T-helper 2 cell treated with Interferon-gamma antibody and Interleukin-4, amounts not matched to agents 5 μg/mL and 100 μg/mL, for 36 hours (primary cell): ENCODE results near the gene IQCN.
A peak's percentile ranks its signal among the peaks of the same experiment; 100 is the strongest.

Experiments used
- DNase-seq: peaks from one replicate; pipeline ENCODE4 v3.0.0; 2021; ENCODE audit warnings: low spot score
- H3K27ac Mint-ChIP-seq: one replicate; pipeline ENCODE4 v1.8.0; 2021; ENCODE audit warnings: mild to moderate bottlenecking, mixed read lengths
- H3K27me3 Mint-ChIP-seq: one replicate; pipeline ENCODE4 v1.8.0; 2021; ENCODE audit warnings: low read depth, mixed read lengths
- H3K36me3 Mint-ChIP-seq: one replicate; pipeline ENCODE4 v1.8.0; 2021; ENCODE audit warnings: low read depth, mixed read lengths
- H3K4me1 Mint-ChIP-seq: one replicate; pipeline ENCODE4 v1.8.0; 2021; ENCODE audit warnings: low read depth, mixed read lengths
- H3K4me3 Mint-ChIP-seq: one replicate; pipeline ENCODE4 v1.8.0; 2022; ENCODE audit warnings: mild to moderate bottlenecking, moderate library complexity, mixed read lengths
- H3K9me3 Mint-ChIP-seq: one replicate; pipeline ENCODE4 v1.8.0; 2021; ENCODE audit warnings: mixed read lengths

Gene IQCN

DNA sequence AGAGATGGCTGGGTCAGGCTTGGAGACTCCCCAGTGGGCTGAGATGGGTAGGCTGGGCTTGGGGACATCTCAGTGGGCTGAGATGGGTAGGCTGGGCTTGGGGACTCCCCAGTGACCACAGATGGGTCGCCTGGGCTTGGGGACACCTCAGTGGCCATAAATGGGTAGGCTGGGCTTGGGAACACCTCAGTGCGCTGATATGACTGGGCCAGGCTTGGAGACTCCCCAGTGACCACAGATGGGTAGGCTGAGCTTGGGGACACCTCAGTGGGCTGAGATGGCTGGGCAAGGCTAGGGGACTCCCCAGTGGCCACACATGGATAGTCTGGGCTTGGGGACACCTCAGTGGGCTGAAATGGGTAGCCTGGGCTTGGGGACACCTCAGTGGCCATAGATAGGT is 12.8 kb downstream of the IQCN start:
- Mint-ChIP-seq H3K27me3 (no peaks in the 10 kb centered on the region), H3K4me3 (no peak overlapping the region), H3K9me3 (no peaks in the 10 kb centered on the region), H3K36me3 (peaks cover 7% of the 10 kb centered on the region), H3K27ac (no peak overlapping the region), H3K4me1 (no peaks in the 10 kb centered on the region)
- no peak for DNase-seq

DNA sequence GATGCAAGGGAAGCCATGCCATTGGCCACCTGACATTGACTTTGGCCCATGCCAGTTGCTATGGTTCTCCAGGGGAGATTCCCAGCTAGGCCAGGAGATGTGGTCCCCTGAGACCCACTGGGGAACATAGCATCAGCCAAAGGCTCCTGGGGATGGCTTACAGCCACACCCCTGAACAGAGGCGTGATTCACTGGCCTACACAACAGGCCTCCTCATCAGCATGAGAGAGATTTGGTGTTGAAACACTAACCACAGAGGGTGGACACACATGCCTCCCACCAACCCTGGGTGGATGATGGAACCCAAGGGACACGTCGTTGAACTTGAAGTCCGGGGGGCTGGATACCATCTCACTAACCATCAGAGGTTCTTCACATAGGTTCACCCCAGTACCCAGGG is 14.4 kb downstream of the IQCN start:
- H3K36me3 Mint-ChIP-seq, result no peaks in the 10 kb centered on the region
- no peaks in the 10 kb centered on the region for H3K9me3 Mint-ChIP-seq
- DNase-seq, result no peak
- no peak overlapping the region for H3K27ac Mint-ChIP-seq
- no peak overlapping the region for H3K4me3 Mint-ChIP-seq
- no peaks in the 10 kb centered on the region for H3K4me1 Mint-ChIP-seq
- peaks cover 4% of the 10 kb centered on the region for H3K27me3 Mint-ChIP-seq

DNA sequence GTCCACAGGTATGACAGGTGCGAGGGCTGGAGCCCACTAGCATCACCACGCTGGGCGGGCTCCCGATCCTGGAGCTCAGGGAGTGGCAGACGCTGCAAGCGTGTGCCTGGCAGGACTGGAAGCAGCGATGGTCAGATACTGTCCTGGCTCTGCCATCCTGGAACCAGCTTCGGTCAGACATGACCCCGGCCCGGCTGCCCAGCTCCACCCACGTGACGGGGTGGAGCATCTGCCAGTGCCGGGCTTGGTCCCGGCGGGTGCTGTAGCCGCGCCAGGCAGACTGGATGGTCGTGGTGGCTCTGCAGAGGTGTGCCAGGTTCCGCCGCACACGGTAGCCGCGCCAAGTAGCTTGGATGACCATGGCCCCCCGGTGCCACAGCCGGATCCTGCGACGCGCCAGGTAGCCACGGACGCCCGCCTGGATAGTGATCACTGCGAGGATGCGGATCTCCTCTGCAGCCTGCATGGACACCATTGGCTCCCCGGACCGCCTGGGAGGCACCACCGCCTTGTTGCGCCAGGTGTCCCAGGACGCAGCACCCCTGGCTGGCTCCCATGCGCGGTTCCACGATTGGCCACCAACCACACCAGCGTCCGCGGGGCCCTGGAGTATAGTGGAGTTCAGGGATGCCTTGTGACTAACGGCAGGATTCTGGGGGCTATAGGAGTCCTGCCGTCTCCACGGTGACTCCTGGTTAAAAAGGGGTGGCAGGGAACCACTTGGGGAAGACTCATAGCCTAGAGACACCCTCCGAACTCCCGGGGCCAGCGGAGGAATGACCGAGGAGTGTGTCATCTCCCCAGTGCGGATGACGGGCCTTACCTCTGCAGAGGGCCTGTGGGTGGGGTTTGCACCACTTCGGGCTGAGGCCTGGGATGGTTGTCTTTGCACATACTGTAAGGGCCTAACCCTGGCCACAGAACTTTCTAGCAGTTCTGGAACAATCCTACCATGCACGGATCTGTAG is 16.5 kb downstream of the IQCN start:
- Mint-ChIP-seq H3K27ac (no peak overlapping the region), H3K4me3 (no peak overlapping the region), H3K36me3 (no peaks in the 10 kb centered on the region), H3K9me3 (no peaks in the 10 kb centered on the region), H3K27me3 (peaks cover 7% of the 10 kb centered on the region), H3K4me1 (peaks cover 2% of the 10 kb centered on the region)
- no peak for DNase-seq

DNA sequence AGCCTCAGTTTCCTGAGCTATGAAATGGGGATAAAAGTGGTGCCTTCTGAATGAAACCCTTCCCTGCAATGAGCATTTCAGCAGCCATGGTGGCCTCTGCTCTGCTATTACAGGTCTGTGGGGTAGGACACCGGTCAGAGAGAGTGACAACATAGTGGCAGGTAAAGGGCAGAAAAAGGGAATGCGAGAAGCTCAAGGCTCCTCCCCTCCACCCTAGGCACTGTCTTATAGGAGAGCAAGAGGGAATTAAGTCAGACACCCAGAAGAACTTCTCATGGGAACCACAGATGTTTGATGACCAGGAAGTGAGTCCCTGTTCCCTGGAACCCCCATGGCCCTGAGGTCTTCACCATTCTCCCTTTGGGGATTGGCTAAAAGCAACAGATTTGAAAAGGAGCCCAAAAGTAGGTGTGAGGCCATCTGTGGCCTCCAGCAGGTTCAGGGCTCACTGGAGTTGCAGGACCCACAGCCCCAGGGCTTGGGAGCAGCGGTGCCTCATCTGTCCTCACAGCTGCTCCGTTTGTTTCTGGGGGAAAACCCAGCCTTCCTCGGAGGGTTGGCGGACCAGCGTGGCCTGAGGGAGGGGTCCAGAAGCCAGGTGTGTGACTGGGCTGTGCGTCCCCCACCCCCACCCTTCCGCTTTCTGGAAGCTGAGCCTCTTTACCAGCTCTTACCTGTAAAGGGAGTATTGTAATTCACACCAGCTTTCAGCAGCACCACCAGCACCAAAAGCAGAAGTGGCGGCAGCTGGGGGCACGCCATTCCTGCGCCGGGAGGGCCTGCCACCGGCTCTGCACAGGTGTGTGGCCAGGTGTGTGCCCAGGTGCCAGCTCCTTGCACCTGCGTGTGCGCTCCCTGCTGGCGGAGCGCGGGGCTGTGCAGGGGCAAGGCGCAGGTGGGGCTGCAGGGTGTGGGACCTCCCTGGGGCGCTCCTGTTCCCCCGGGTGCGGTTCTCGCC is 19.4 kb downstream of the IQCN start:
- no peak for DNase-seq
- Mint-ChIP-seq H3K9me3 (no peaks in the 10 kb centered on the region), H3K4me1 (peaks cover 4% of the 10 kb centered on the region), H3K27me3 (peaks cover 14% of the 10 kb centered on the region), H3K27ac (no peak overlapping the region), H3K4me3 (no peak overlapping the region), H3K36me3 (no peaks in the 10 kb centered on the region)

DNA sequence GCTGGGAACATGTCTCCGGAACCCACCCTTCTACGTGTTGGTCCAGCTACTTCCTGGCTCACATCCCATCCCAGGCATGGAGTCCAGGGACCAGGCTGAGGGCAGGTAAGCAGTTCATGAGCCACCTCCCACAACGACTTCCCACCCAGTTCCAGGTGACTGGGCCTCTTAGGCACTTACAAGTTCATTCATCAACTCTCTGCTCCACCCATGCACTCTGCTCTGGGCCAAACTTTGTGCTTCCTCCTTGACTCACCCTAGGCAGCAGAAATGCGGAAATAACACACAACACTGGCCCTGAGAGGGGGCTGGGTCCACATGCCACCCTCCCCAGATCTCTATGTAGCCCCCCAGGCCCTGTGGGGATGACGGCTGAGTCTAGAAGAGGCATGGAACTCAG is 20.5 kb downstream of the IQCN start:
- Mint-ChIP-seq H3K36me3 (no peaks in the 10 kb centered on the region), H3K27me3 (peaks cover 14% of the 10 kb centered on the region), H3K27ac (no peak overlapping the region), H3K4me1 (peaks cover 4% of the 10 kb centered on the region), H3K4me3 (no peak overlapping the region), H3K9me3 (no peaks in the 10 kb centered on the region)
- DNase-seq, result no peak

DNA sequence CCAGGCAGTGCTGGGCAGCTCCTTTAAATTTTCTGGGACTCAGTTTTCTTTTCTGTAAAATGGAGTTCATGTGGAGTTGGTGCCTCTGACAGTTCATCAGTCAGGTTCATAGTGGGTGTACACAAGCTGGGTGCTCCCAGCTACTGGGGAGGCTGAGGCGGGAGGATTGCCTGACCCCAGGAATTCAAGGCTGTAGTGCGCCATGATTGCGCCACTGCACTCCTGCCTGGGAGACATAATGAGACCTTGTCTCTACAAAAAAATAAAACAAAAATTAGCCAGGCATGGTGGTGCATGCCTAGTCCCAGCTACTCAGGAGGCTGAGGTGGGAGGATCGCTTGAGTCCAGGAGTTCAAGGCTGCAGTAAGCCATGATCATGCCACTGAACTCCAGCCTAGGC is 21.1 kb downstream of the IQCN start:
- H3K27me3 Mint-ChIP-seq, result peaks cover 14% of the 10 kb centered on the region
- no peak overlapping the region for H3K27ac Mint-ChIP-seq
- no peaks in the 10 kb centered on the region for H3K9me3 Mint-ChIP-seq
- no peaks in the 10 kb centered on the region for H3K36me3 Mint-ChIP-seq
- no peak overlapping the region for H3K4me3 Mint-ChIP-seq
- DNase-seq, result no peak
- peaks cover 4% of the 10 kb centered on the region for H3K4me1 Mint-ChIP-seq

DNA sequence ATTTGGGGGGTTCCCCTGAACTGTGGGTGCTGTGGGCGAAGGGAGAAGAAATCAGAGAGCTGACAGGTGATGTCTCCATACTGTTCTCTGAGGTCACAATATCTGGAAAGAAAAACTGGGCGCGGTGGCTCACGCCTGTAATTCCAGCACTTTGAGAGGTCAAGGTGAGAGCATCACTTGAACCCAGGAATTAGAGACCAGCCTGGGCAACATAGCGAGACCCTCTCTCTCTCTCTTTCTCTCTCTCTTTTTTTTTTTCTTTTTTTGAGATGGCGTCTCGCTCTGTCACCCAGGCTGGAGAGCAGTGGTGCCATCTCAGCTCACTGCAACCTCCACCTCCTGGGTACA is 21.9 kb downstream of the IQCN start:
- Mint-ChIP-seq H3K27ac (no peak overlapping the region), H3K9me3 (no peaks in the 10 kb centered on the region), H3K27me3 (peaks cover 14% of the 10 kb centered on the region), H3K4me3 (no peak overlapping the region), H3K4me1 (peaks cover 4% of the 10 kb centered on the region), H3K36me3 (no peaks in the 10 kb centered on the region)
- no peak for DNase-seq

DNA sequence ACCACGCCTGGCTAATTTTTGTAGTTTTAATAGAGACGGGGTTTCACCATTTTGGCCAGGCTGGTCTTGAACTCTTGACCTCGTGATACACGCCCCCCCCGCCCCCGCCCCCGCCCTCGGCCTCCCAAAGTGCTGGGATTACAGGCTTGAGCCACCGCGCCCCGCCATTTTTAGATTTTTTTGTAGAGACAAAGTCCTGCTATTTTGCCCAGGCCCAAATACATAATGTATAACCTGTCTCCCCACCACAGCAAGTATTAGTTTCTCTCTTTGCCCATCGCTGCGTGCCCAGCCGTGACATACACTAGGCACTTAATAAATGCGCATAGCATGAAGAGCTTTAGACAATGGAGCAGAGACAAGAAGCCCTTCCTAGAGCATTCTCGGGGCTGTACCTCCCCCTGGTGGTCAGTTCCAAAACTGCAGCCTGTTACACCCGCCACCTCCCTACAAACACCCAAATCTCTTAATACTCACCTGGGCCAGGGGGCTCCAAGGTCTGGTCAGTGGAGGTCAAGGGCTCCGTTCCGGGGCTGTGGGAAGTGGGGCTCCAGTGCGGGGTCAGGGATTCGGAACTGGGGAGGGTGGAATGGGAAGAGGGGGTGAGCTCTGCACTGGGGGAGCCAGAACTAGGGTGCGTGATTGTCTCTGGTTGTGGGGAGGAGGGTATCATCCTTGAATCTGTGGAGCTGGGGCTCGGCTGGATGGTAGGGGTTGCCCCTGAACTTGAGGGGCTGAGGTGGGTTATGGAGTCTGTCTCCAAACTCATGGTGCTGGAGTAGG is 22.5 kb downstream of the IQCN start:
- H3K27ac Mint-ChIP-seq, result no peak overlapping the region
- no peaks in the 10 kb centered on the region for H3K9me3 Mint-ChIP-seq
- H3K27me3 Mint-ChIP-seq, result peaks cover 14% of the 10 kb centered on the region
- peaks cover 4% of the 10 kb centered on the region for H3K4me1 Mint-ChIP-seq
- no peaks in the 10 kb centered on the region for H3K36me3 Mint-ChIP-seq
- peak; percentile 60 for DNase-seq
- no peak overlapping the region for H3K4me3 Mint-ChIP-seq

DNA sequence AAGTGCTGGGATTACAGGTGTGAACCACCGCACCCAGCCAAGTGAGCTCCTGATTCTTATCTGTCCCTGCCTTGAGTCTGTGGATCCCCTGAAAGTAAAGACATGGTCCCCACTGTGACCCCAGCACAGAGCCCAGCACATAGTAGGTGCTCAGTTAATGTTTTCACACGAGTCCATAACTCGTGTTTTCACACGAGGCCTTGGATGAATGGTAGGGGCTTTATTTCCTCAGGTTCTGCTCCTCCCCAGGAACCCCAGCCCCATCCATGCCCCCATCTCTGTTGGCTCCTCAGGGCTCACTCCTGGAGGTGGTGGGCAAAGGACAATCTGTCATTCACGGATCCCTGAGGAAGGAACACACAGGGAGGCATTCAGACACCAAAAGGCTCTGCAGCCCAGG is 24.4 kb downstream of the IQCN start:
- Mint-ChIP-seq H3K4me3 (no peak overlapping the region), H3K9me3 (no peaks in the 10 kb centered on the region), H3K27me3 (peaks cover 10% of the 10 kb centered on the region), H3K27ac (no peak overlapping the region), H3K36me3 (no peaks in the 10 kb centered on the region), H3K4me1 (peaks cover 4% of the 10 kb centered on the region)
- no peak for DNase-seq

DNA sequence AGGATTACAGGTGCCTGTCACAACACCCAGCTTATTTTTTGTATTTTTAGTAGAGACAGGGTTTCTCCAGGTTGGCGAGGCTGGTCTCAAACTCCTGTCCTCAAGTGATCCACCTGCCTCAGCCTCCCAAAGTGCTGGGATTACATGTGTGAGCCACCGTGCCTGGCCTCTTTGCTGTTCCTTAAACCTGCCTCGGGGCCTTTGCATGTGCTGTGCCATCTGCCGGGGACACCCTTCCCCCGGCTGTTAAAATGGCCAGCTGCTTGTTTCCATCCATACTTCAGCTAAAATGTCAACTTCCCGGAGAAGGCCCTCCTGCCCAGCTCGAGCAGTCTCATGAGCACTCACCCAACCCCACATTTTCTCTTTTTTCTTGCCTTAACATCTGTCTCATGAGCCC is 29.0 kb downstream of the IQCN start:
- Mint-ChIP-seq H3K4me3 (no peak overlapping the region), H3K9me3 (no peaks in the 10 kb centered on the region)

DNA sequence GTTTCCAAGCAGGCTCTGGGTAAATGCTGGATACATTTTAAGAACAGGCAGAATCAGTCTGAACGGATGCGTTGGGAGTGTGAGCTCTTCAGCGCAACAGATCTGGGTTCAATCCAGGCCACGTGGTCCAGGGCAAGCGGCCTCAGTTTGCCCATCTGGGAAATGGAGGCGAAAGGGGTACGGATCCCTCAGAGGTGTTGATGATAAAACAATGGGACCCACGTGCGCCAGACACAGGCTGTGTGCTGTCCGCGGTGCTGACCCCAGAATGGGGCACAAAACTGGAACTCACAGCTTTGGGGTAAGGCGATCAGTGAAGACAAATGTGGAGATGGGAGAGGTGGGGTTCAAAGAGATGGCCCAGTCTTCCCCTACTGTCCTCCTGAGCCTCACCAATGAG is 34.9 kb downstream of the IQCN start:
- no peaks in the 10 kb centered on the region for H3K27me3 Mint-ChIP-seq
- DNase-seq, result no peak
- H3K27ac Mint-ChIP-seq, result no peak overlapping the region
- H3K4me1 Mint-ChIP-seq, result no peaks in the 10 kb centered on the region
- no peaks in the 10 kb centered on the region for H3K36me3 Mint-ChIP-seq
- no peaks in the 10 kb centered on the region for H3K9me3 Mint-ChIP-seq
- H3K4me3 Mint-ChIP-seq, result no peak overlapping the region

More for the DNA sequence above, 29.0 kb downstream of the IQCN start:
- no peak for DNase-seq
- Mint-ChIP-seq H3K27ac (no peak overlapping the region), H3K36me3 (no peaks in the 10 kb centered on the region), H3K27me3 (no peaks in the 10 kb centered on the region), H3K4me1 (no peaks in the 10 kb centered on the region)

DNA sequence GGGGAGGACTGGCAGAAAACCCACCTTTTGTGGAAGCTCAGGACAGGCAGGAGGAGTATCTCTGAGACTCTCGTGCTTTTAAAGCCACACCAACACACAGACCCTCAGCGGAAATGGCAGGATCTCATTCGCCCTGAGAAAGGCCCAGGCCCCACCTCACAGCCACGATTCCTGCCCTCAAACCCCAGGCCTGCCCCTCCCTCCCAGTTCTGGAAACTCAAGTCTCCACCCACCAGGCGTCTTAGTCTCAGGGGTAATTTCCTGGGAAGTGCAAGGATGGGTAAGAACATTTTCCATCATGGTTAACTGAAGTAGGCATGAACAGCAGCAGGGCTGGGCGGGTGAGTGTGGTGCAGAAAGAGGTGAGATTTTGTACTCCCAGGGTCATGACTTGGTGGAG is 40.1 kb downstream of the IQCN start:
- Mint-ChIP-seq H3K9me3 (no peaks in the 10 kb centered on the region), H3K36me3 (no peaks in the 10 kb centered on the region), H3K4me1 (peaks cover 2% of the 10 kb centered on the region), H3K4me3 (no peak overlapping the region), H3K27me3 (peaks cover 29% of the 10 kb centered on the region), H3K27ac (no peak overlapping the region)
- no peak for DNase-seq

DNA sequence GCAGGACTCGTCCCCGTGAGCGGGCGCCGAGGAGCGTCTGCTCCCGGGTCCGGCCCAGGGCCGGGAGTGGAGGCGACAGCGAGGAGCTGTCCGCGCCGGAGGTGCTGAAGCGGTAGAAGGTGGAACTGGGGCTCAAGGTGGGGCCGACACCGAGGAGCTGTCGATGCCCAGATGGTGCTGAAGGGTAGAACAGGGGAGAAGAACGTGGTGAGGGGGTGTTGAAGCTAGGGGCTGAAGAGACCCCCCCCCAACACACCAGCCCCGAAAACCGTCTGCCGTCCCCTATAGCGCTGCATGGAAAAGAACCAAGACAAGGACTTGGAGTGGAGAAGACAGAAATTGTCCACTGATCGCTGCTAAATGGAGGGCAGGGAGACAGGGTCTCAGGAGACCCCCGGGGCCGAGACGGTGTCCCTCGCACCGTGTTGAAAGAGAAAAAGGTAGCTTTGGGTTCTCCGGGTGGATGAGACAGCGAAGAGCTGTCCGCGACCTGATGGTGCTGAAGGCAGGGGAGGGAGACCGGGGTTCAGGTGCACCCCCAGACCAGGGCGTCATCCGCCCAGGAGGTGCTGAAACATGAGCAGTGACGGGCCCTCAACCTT is 40.9 kb downstream of the IQCN start:
- no peaks in the 10 kb centered on the region for H3K9me3 Mint-ChIP-seq
- DNase-seq, result peak; percentile 53
- no peaks in the 10 kb centered on the region for H3K36me3 Mint-ChIP-seq
- peaks cover 2% of the 10 kb centered on the region for H3K4me1 Mint-ChIP-seq
- H3K27me3 Mint-ChIP-seq, result peaks cover 29% of the 10 kb centered on the region
- no peak overlapping the region for H3K27ac Mint-ChIP-seq
- no peak overlapping the region for H3K4me3 Mint-ChIP-seq
